WTC11 (cell line): ENCODE results near the gene GPLD1.

Experiments
- CTCF ChIP-seq: fragments of 200-600 bp; IDR thresholded peaks from 2 replicates; pipeline ENCODE4 v1.8.0; 2022; ENCODE audit warnings: antibody characterized with exemption
- E2F5 ChIP-seq: sonication (generic); formaldehyde crosslinking; IDR thresholded peaks from 2 replicates; pipeline ENCODE4 v1.8.1; 2022; ENCODE audit warnings: mild to moderate bottlenecking, moderate library complexity, missing genetic modification reagents
- NFE2L1 ChIP-seq: sonication (generic); formaldehyde crosslinking; IDR thresholded peaks from 2 replicates; pipeline ENCODE4 v1.8.1; 2023; ENCODE audit warnings: missing genetic modification reagents
- NR2C2 ChIP-seq: sonication (generic); formaldehyde crosslinking; IDR thresholded peaks from 2 replicates; pipeline ENCODE4 v1.8.0; 2022; ENCODE audit warnings: mild to moderate bottlenecking, missing genetic modification reagents
- PREB ChIP-seq: sonication (generic); formaldehyde crosslinking; IDR thresholded peaks from 2 replicates; pipeline ENCODE4 v1.8.1; 2022; ENCODE audit warnings: mild to moderate bottlenecking, missing genetic modification reagents, moderate library complexity, borderline replicate concordance
- SP1 ChIP-seq: sonication (generic); formaldehyde crosslinking; conservative IDR thresholded peaks from 2 replicates; pipeline ENCODE4 v1.8.1; 2022; ENCODE audit warnings: missing genetic modification reagents
- ZNF121 ChIP-seq: sonication (generic); formaldehyde crosslinking; IDR thresholded peaks from 2 replicates; pipeline ENCODE4 v1.8.0; 2023; ENCODE audit warnings: missing genetic modification reagents
- ZNF138 ChIP-seq: sonication (generic); formaldehyde crosslinking; conservative IDR thresholded peaks from 2 replicates; pipeline ENCODE4 v1.8.1; 2022; ENCODE audit warnings: mild to moderate bottlenecking, moderate library complexity, missing genetic modification reagents
- ZNF512 ChIP-seq: sonication (generic); formaldehyde crosslinking; IDR thresholded peaks from 2 replicates; pipeline ENCODE4 v1.8.1; 2022; ENCODE audit warnings: missing genetic modification reagents, borderline replicate concordance

GRCh38 chr6:24476631-24477030 is 12.7 kb downstream of the GPLD1 start:
- no peak for TF ChIP-seq ZNF138 (CRISPR knock-in tag)
- no peak for TF ChIP-seq NFE2L1 (CRISPR knock-in tag)
- no peak for TF ChIP-seq CTCF
- no peak for TF ChIP-seq E2F5 (CRISPR knock-in tag)
- no peak for TF ChIP-seq NR2C2
- TF ChIP-seq ZNF512 (CRISPR knock-in tag), result no peak
- no peak for TF ChIP-seq ZNF121 (CRISPR knock-in tag)
- TF ChIP-seq PREB (CRISPR knock-in tag), result no peak
- no peak for TF ChIP-seq SP1 (CRISPR knock-in tag)
